IMR-90 (cell line): ENCODE measurements around the gene CDX2. TPM values are rescaled to one million over a fixed set of nuclear protein-coding genes. Genes with fewer than 3 reads are reported as not detected.

Experiments used
- ATAC-seq: fragments of 200-7000 bp; cut with Tn5 transposase; 2 replicates; pipeline ENCODE4 v1.9.1; 2020; ENCODE audit warnings: low read depth, mild to moderate bottlenecking, moderate library complexity
- BruUV-seq: library from RNA; stranded (reverse); fragments of 400-500 nt; replicated peaks from 2 replicates; lab custom pipeline; 2021; lab: Mats Ljungman, UMichigan
- CTCF ChIA-PET: fragments of 300-600 bp; formaldehyde crosslinking; extraction: SDS; loops from one replicate; lab custom pipeline; 2021; ENCODE audit warnings: antibody characterized with exemption; lab: Yijun Ruan, JAX
- POLR2A ChIA-PET: fragments of 300-600 bp; sonication (Branson Sonifier 250); formaldehyde crosslinking; loops from one replicate; lab custom pipeline; 2022; ENCODE audit warnings: antibody characterized with exemption; ENCODE audit not compliant: unreplicated experiment; lab: Charles Lee
- DNase-seq: peaks from one replicate; pipeline ENCODE4 v3.0.0; 2013
- H2AFZ ChIP-seq: replicated peaks from 2 replicates; pipeline ENCODE3; 2013; ENCODE audit warnings: low read length, mild to moderate bottlenecking; ENCODE audit not compliant: poor library complexity
- H2AK5ac ChIP-seq: 2 replicates; pipeline ENCODE4 v1.6.1; 2013; ENCODE audit warnings: low read depth, low read length, inconsistent platforms
- H2AK9ac ChIP-seq: replicated peaks from 2 replicates; pipeline ENCODE3; 2013; ENCODE audit warnings: mild to moderate bottlenecking, low read depth, low read length, moderate library complexity; ENCODE audit not compliant: poor library complexity
- H2BK120ac ChIP-seq: 2 replicates; pipeline ENCODE4 v1.6.1; 2013; ENCODE audit warnings: low read depth, low read length, inconsistent platforms
- H2BK15ac ChIP-seq: 3 replicates; pipeline ENCODE4 v1.6.1; 2013; ENCODE audit warnings: low read depth, low read length, inconsistent platforms
- H2BK20ac ChIP-seq: 2 replicates; pipeline ENCODE4 v1.6.1; 2013; ENCODE audit warnings: low read depth, mild to moderate bottlenecking, inconsistent platforms, low read length, moderate library complexity
- H2BK5ac ChIP-seq: 2 replicates; pipeline ENCODE4 v1.6.1; 2013; ENCODE audit warnings: mild to moderate bottlenecking, low read depth, low read length, inconsistent platforms; ENCODE audit not compliant: poor library complexity, severe bottlenecking
- H3K14ac ChIP-seq: replicated peaks from 2 replicates; pipeline ENCODE4 v1.6.1; 2013; ENCODE audit warnings: low read depth, low read length, inconsistent platforms
- H3K18ac ChIP-seq: 2 replicates; pipeline ENCODE4 v1.6.1; 2013; ENCODE audit warnings: low read depth, low read length, control low read depth
- H3K23ac ChIP-seq: 2 replicates; pipeline ENCODE4 v1.6.1; 2013; ENCODE audit warnings: low read depth, low read length, inconsistent platforms
- H3K27ac ChIP-seq: 2 replicates; pipeline ENCODE4 v1.5.1; 2013; ENCODE audit warnings: mild to moderate bottlenecking, control low read depth, low read length; ENCODE audit not compliant: insufficient read depth
- H3K27me3 ChIP-seq: 2 replicates; pipeline ENCODE4 v1.6.1; 2013; ENCODE audit warnings: low read length; ENCODE audit not compliant: control insufficient read depth, insufficient read depth
- H3K36me3 ChIP-seq: 2 replicates; pipeline ENCODE4 v1.6.1; 2013; ENCODE audit warnings: low read length, mixed read lengths; ENCODE audit not compliant: control insufficient read depth, insufficient read depth
- H3K4ac ChIP-seq: 2 replicates; pipeline ENCODE4 v1.6.1; 2013; ENCODE audit warnings: low read depth, low read length, inconsistent platforms
- H3K4me1 ChIP-seq: 2 replicates; pipeline ENCODE4 v1.6.1; 2013; ENCODE audit warnings: low read length, mixed read lengths; ENCODE audit not compliant: control insufficient read depth, insufficient read depth
- H3K4me2 ChIP-seq: 2 replicates; pipeline ENCODE4 v1.6.1; 2013; ENCODE audit warnings: low read depth, mild to moderate bottlenecking, control low read depth, low read length, moderate library complexity
- H3K4me3 ChIP-seq: 2 replicates; pipeline ENCODE4 v1.5.1; 2013; ENCODE audit warnings: low read depth, mild to moderate bottlenecking, control low read depth, low read length, moderate library complexity; ENCODE audit not compliant: insufficient read depth
- H3K56ac ChIP-seq: 2 replicates; pipeline ENCODE4 v1.6.1; 2013; ENCODE audit warnings: low read length, inconsistent platforms; ENCODE audit not compliant: insufficient read depth; ENCODE audit errors: extremely low read depth
- H3K79me1 ChIP-seq, 2 experiments: 2 replicates each; pipeline ENCODE4 v1.6.1; 2013; ENCODE audit warnings: low read length in 2 of 2, inconsistent platforms in 1 of 2, low read depth in 1 of 2
- H3K9ac ChIP-seq: 2 replicates; pipeline ENCODE4 v1.6.1; 2013; ENCODE audit warnings: low read depth, low read length, control low read depth
- H3K9me1 ChIP-seq: 2 replicates; pipeline ENCODE4 v1.6.1; 2013; ENCODE audit warnings: low read length, inconsistent platforms; ENCODE audit not compliant: insufficient read depth
- H3K9me3 ChIP-seq: 2 replicates; pipeline ENCODE4 v1.6.1; 2013; ENCODE audit warnings: low read length; ENCODE audit not compliant: control insufficient read depth, insufficient read depth
- H4K20me1 ChIP-seq: 2 replicates; pipeline ENCODE4 v1.6.1; 2013; ENCODE audit warnings: low read length, inconsistent platforms; ENCODE audit not compliant: insufficient read depth
- H4K5ac ChIP-seq: 2 replicates; pipeline ENCODE4 v1.6.1; 2013; ENCODE audit warnings: mild to moderate bottlenecking, low read depth, low read length, control low read depth
- H4K8ac ChIP-seq, 2 experiments: 2 replicates each; pipeline ENCODE4 v1.6.1; 2013; ENCODE audit warnings: low read depth in 2 of 2, low read length in 2 of 2, control low read depth in 1 of 2, inconsistent platforms in 1 of 2
- H4K91ac ChIP-seq: 2 replicates; pipeline ENCODE4 v1.6.1; 2013; ENCODE audit warnings: low read depth, low read length, inconsistent platforms; ENCODE audit not compliant: insufficient read depth
- BHLHE40 ChIP-seq: fragments of 150-350 bp; IDR thresholded peaks from 2 replicates; pipeline ENCODE4 v1.6.1; 2016; ENCODE audit warnings: mild to moderate bottlenecking, low read depth, low read length
- CEBPB ChIP-seq: IDR thresholded peaks from 2 replicates; pipeline ENCODE4 v1.6.1; 2012; ENCODE audit warnings: low read depth, low read length, improper control_type of control experiment
- CHD1 ChIP-seq: IDR thresholded peaks from 2 replicates; pipeline ENCODE4 v1.6.1; 2012; ENCODE audit warnings: low read depth, low read length, improper control_type of control experiment
- CTCF ChIP-seq: conservative IDR thresholded peaks from 2 replicates; pipeline ENCODE4 v1.5.1; 2012; ENCODE audit warnings: mild to moderate bottlenecking, low read depth, low read length, improper control_type of control experiment
- ELK1 ChIP-seq: fragments of 150-350 bp; IDR thresholded peaks from 2 replicates; pipeline ENCODE4 v1.6.1; 2016; ENCODE audit warnings: low read depth, mild to moderate bottlenecking, low read length, moderate library complexity, borderline replicate concordance
- FOS ChIP-seq: fragments of 150-350 bp; IDR thresholded peaks from 2 replicates; pipeline ENCODE4 v1.6.1; 2016; ENCODE audit warnings: low read depth, low read length
- MAFK ChIP-seq: IDR thresholded peaks from 2 replicates; pipeline ENCODE4 v1.6.1; 2012; ENCODE audit warnings: low read depth, low read length, improper control_type of control experiment
- MAZ ChIP-seq: IDR thresholded peaks from 2 replicates; pipeline ENCODE4 v1.6.1; 2012; ENCODE audit warnings: low read depth, mild to moderate bottlenecking, low read length, improper control_type of control experiment, moderate library complexity, borderline replicate concordance
- MXI1 ChIP-seq: IDR thresholded peaks from 2 replicates; pipeline ENCODE4 v1.6.1; 2012; ENCODE audit warnings: low read depth, mild to moderate bottlenecking, low read length, moderate library complexity, borderline replicate concordance
- NFE2L2 ChIP-seq: fragments of 150-350 bp; IDR thresholded peaks from 2 replicates; pipeline ENCODE4 v1.6.1; 2016; ENCODE audit warnings: low read depth, mild to moderate bottlenecking, low read length
- POLR2A ChIP-seq: IDR thresholded peaks from 2 replicates; pipeline ENCODE4 v1.6.1; 2012; ENCODE audit warnings: mild to moderate bottlenecking, low read depth, low read length
- RAD21 ChIP-seq: IDR thresholded peaks from 2 replicates; pipeline ENCODE4 v1.6.1; 2012; ENCODE audit warnings: low read length, improper control_type of control experiment
- RCOR1 ChIP-seq: IDR thresholded peaks from 2 replicates; pipeline ENCODE4 v1.6.1; 2012; ENCODE audit warnings: mild to moderate bottlenecking, low read length, improper control_type of control experiment; ENCODE audit not compliant: insufficient replicate concordance
- USF2 ChIP-seq: fragments of 150-350 bp; IDR thresholded peaks from 2 replicates; pipeline ENCODE4 v1.6.1; 2017; ENCODE audit warnings: mild to moderate bottlenecking, antibody characterized with exemption, low read length, low read depth
- WGBS, 2 experiments: methylation state at CpG; one replicate each; pipeline versions ENCODE4 v1.1.5 to v1.1.7; 2013; ENCODE audit warnings: missing lambda C conversion rate in 2 of 2; ENCODE audit not compliant: insufficient read length in 1 of 2; ENCODE audit errors: extremely low coverage in 2 of 2; 5-methylcytosine and 5-hydroxymethylcytosine counted together
- dilution Hi-C: fragments of 300-500 bp; cut with HindIII; formaldehyde crosslinking; loops from one replicate; pipeline ENCODE4 v1.14.3; 2018; ENCODE audit warnings: low sequenced_read_pairs; ENCODE audit not compliant: unreplicated experiment
- in situ Hi-C: fragments of 300-500 bp; cut with MboI; formaldehyde crosslinking; loops from 3 replicates; pipeline ENCODE4 v1.14.3; 2019; ENCODE audit warnings: low sequenced_read_pairs, inconsistent platforms, mixed read lengths
- intact Hi-C: fragments of 100-400 bp; cut with micrococcal nuclease; formaldehyde crosslinking; loops from 2 replicates; pipeline ENCODE4 v1.10.0; 2022
- polyA plus RNA-seq, 3 experiments: library from polyadenylated mRNA; depleted of rRNA; stranded (reverse); fragments of >200 nt; gene quantifications; 2 replicates each; pipeline ENCODE4 v1.2.3, GENCODE V29; 2012; ENCODE audit warnings: low replicate concordance in 1 of 3
- total RNA-seq: library from RNA; depleted of rRNA; stranded (reverse); fragments of >200 nt; gene quantifications from 2 replicates; pipeline ENCODE4 v1.2.3, GENCODE V29; 2012

CDX2 gene
- total and polyA plus RNA-seq, 2 of the 4 experiments (the other 2 are of a cell fraction) = not detected

GRCh38 chr13:27972478-27972820 is 3.3 kb upstream of the CDX2 start:
- WGBS, 2 experiments = no CpG with 5 or more reads among the region's 2 CpGs
- no peak overlapping the region for H2BK5ac ChIP-seq
- H3K4me2 ChIP-seq = no peak overlapping the region
- ChIA-PET POLR2A (no interaction called here), CTCF (interaction anchor here (0.7 kb wide), 1 partner anchor 1025 kb away, joined by 4 read pairs; no protein-coding TSS in a partner anchor)
- no peak overlapping the region for H4K91ac ChIP-seq
- no peak overlapping the region for H2AK5ac ChIP-seq
- H3K4me3 ChIP-seq = no peak overlapping the region
- H3K18ac ChIP-seq = no peak overlapping the region
- BruUV-seq = no TSS peak
- H3K27me3 ChIP-seq = peaks cover 96% of the 10 kb centered on the region
- peaks cover 3% of the 10 kb centered on the region; the same call in 1 of the 2 replicates for H3K9me3 ChIP-seq
- H2BK15ac ChIP-seq = no peak overlapping the region
- DNase-seq (no peak), ATAC-seq (no peak)
- no peaks in the 10 kb centered on the region for H3K36me3 ChIP-seq
- H3K14ac ChIP-seq = no peak overlapping the region
- no peak overlapping the region for H2AK9ac ChIP-seq
- no peaks in the 10 kb centered on the region for H3K79me1 ChIP-seq
- peaks cover 4% of the 10 kb centered on the region for H4K20me1 ChIP-seq
- dilution Hi-C loops = no loop called here
- no peak overlapping the region for H4K8ac ChIP-seq
- intact Hi-C loops = no loop called here
- no peak overlapping the region for H2AFZ ChIP-seq
- no peaks in the 10 kb centered on the region; the same call in 1 of the 2 replicates for H3K9me1 ChIP-seq
- H3K27ac ChIP-seq = no peak overlapping the region
- in situ Hi-C loops = no loop called here
- H2BK20ac ChIP-seq = no peak overlapping the region
- H4K5ac ChIP-seq = no peak overlapping the region
- no peak for TF ChIP-seq ELK1
- no peak for TF ChIP-seq CTCF
- no peak for TF ChIP-seq MAZ
- no peak for TF ChIP-seq POLR2A
- no peak for TF ChIP-seq MAFK
- TF ChIP-seq CHD1 = no peak
- TF ChIP-seq FOS = no peak
- no peak for TF ChIP-seq RAD21
- TF ChIP-seq NFE2L2 = no peak
- TF ChIP-seq USF2 = no peak
- no peak for TF ChIP-seq RCOR1
- no peak for TF ChIP-seq BHLHE40
- no peak for TF ChIP-seq CEBPB
- no peak for TF ChIP-seq MXI1
- H3K9ac ChIP-seq = no peak overlapping the region
- H2BK120ac ChIP-seq = no peak overlapping the region
- no peak overlapping the region for H3K23ac ChIP-seq
- H3K4me1 ChIP-seq = no peaks in the 10 kb centered on the region
- H3K56ac ChIP-seq = no peak overlapping the region
- H3K4ac ChIP-seq = no peak overlapping the region
